Nasal cavity respiratory epithelium epithelial cell of viscerocranial mucosa (primary cell): ENCODE data around the gene METTL17. TPM values are rescaled to one million over a fixed set of nuclear protein-coding genes. Genes with fewer than 3 reads are reported as not detected.

Experiments used
- total RNA-seq: library from RNA; depleted of rRNA; stranded (reverse); fragments of >200 nt; gene quantifications from 2 replicates; pipeline ENCODE4 v1.2.3, GENCODE V29; 2014

METTL17 gene, protein sequence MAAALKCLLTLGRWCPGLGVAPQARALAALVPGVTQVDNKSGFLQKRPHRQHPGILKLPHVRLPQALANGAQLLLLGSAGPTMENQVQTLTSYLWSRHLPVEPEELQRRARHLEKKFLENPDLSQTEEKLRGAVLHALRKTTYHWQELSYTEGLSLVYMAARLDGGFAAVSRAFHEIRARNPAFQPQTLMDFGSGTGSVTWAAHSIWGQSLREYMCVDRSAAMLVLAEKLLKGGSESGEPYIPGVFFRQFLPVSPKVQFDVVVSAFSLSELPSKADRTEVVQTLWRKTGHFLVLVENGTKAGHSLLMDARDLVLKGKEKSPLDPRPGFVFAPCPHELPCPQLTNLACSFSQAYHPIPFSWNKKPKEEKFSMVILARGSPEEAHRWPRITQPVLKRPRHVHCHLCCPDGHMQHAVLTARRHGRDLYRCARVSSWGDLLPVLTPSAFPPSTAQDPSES
- total RNA-seq, result 37.7 and 51.3 TPM in 2 replicates

GRCh38 chr14:20989787-20990600 lies at the start of gene METTL17:
Gene METTL17, plus strand, starts transcription at chr14:20989980. Its CDS starts 23 bp downstream, at chr14:20990003.

GRCh38 chr14:20954736-20955537 lies 34.8 kb upstream of the METTL17 start, which contains the start of gene RNASE2:
Gene RNASE2, plus strand, starts transcription at chr14:20955487. Its CDS starts 285 bp downstream, at chr14:20955772.

DNA sequence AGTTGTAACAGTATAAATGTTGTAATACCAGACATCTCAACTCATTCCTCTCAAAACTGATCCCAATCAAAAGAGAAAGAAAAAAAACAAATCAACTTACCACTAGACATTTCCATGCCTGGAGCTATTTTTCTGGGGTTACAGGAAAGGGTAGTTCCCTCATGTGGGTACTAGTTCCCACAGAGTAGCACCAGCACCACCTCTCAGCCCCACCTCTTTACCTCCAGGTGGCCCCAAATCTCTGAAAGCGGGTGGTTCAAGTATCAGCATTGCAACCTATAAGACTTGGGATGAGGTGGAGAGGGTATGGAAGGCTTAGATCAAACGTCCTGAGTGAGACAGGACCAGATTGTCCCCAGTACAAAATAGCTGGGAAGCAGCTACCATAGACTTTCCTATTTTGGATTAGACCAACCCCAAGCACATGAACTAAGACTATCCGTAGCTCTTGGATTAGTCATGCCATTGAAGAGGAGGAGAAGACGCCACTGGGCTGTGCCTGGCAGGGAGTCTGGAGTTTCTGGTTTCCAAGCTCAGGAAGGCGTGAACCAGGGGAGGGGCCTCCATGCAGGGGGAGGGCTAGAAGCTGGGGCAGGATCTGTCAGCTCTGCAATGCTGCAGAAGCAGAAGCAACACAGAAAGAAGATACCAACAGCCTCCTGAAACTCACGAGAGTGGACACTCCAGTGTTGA lies 9.0 kb downstream of the METTL17 start, which contains the start of gene SLC39A2:
Gene SLC39A2 (plus strand): TSS at position 620 of the 693 bp plus-strand sequence. CDS start 154 bp downstream, outside the sequence.

GRCh38 chr14:21024585-21025370 lies 35.0 kb downstream of the METTL17 start, which contains the start of gene NDRG2:
Gene NDRG2, minus strand, starts transcription at chr14:21025061. Its CDS starts 1,746 bp downstream, at chr14:21023315.

GRCh38 chr14:21029917-21030316 lies 40.1 kb downstream of the METTL17 start, which contains the start of gene TPPP2:
Gene TPPP2, plus strand, starts transcription at chr14:21030217. Its CDS starts 365 bp downstream, at chr14:21030582.

DNA sequence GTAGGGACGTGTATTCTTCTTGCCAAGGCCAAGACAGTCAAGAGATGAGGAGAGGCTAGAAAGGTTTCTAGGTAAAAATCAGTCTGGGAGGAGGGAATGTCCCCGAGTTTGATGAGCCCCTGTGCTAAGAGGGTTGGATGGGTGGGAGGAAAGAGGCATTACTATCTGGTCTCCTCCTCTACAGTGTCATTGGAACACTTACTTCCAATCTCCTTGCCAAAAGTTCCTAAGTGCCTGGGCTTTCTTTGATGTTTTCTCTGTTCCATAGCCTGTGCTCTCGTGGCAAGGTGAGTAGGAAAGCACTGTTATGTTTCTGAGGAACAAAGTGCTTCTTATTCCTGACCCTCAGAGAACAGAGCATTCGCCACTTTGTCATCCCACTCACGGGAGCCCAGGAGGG lies 44.9 kb downstream of the METTL17 start, which contains the start of gene RNASE13:
Gene RNASE13 (minus strand): TSS at position 101 of the 400 bp plus-strand sequence. CDS start 519 bp downstream, outside the sequence.

DNA sequence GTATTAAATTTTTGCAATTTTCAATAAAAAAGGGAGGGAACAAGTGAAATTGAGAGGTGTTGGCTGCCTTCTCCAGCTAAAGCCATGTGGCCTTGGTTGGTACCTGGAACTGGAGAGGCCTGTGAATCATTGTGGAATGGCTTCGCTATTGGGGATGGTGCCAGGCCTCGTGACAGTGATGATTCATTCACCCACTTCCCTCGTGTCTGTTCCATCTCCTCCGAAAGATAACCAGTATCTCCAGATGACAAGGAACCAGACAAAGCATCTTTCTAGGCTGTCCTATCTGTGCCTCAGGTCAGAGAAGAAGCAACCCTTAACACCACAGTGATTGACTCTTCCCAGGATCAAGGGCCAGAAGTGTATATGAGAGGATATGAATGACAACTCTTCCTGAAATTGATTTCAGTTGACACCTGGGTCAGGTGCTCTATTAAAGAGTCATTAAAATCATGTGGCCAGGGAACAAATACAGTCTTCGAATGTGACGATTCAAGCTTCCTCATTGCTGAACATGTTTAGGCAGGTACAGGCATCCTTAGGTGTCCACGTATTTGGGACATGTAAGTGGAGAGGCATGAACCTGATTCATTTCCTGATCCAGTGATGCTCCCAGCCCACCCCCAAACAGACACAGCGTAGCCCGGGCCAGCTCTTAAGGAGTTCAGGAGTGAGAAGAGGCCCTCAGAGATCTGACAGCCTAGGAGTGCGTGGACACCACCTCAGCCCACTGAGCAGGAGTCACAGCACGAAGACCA lies 52.1 kb downstream of the METTL17 start, which contains the start of gene RNASE7:
Gene RNASE7 (plus strand): TSS at position 687 of the 758 bp plus-strand sequence. CDS start 631 bp downstream, outside the sequence.

Other genes with a start within 250 kb of the METTL17 start
- gene EDDM3A, start 244.1 kb upstream of the METTL17 start, total RNA-seq, result not detected in 2 replicates
- not detected in 2 replicates for gene EDDM3B, start 221.6 kb upstream of the METTL17 start, total RNA-seq
- not detected in 2 replicates for gene RNASE6, start 208.7 kb upstream of the METTL17 start, total RNA-seq
- gene RNASE1, start 187.1 kb upstream of the METTL17 start, total RNA-seq, result not detected in 2 replicates
- gene RNASE3, start 98.6 kb upstream of the METTL17 start, total RNA-seq, result not detected in 2 replicates
- not detected in 2 replicates for gene RNASE2, start 34.5 kb upstream of the METTL17 start, total RNA-seq
- 0.64 and 1.0 TPM in 2 replicates for gene SLC39A2, start 9.3 kb downstream of the METTL17 start, total RNA-seq
- gene NDRG2, start 35.1 kb downstream of the METTL17 start, total RNA-seq, result 15.4 and 33.4 TPM in 2 replicates
- gene TPPP2, start 40.2 kb downstream of the METTL17 start, total RNA-seq, result not detected in 2 replicates
- not detected in 2 replicates for gene RNASE13, start 44.8 kb downstream of the METTL17 start, total RNA-seq
- gene RNASE7, start 52.4 kb downstream of the METTL17 start, total RNA-seq, result 19.9 and 33.8 TPM in 2 replicates
- gene RNASE8, start 67.8 kb downstream of the METTL17 start, total RNA-seq, result not detected in 2 replicates
- gene ARHGEF40, start 80.3 kb downstream of the METTL17 start, total RNA-seq, result 4.1 and 20.6 TPM in 2 replicates
- 15.4 and 18.2 TPM in 2 replicates for gene ZNF219, start 108.7 kb downstream of the METTL17 start, total RNA-seq
- under 0.01 and 0.28 TPM in 2 replicates for gene TMEM253, start 111.1 kb downstream of the METTL17 start, total RNA-seq
- gene OR5AU1, start 166.1 kb downstream of the METTL17 start, total RNA-seq, result not detected in 2 replicates